Measurements from ENCODE around the gene SSPN. TPM values are rescaled to one million over a fixed set of nuclear protein-coding genes. Genes with fewer than 3 reads are reported as not detected.

SSPN gene
- total RNA-seq, 1 experiment from 2014 or later: 1.8 TPM

GRCh38 chr12:26187014-26187798 is 8.2 kb upstream of the SSPN start:
- Mint-ChIP-seq H3K4me3 (no peak overlapping the region), H3K27me3 (ENCODE audit: low read depth) (no peaks in the 10 kb centered on the region; the same call in 1 of the 2 replicates), H3K4me1 (peaks cover 10% of the 10 kb centered on the region), H3K9me3 (no peaks in the 10 kb centered on the region), H3K27ac (no peak overlapping the region), H3K36me3 (no peaks in the 10 kb centered on the region)
- peak; percentile 95 for ATAC-seq
- no peak for DNase-seq (ENCODE audit: low spot score)
- ChIA-PET CTCF (interaction anchor here (0.7 to 1.3 kb wide), 6 partner anchors 9 to 87 kb away, joined by 3 to 7 read pairs (median 3); partner anchors contain the start of genes BHLHE41 and SSPN), POLR2A (interaction anchor here (0.6 kb wide), 1 partner anchor 23 kb away, joined by 3 read pairs; no protein-coding TSS in a partner anchor)
- peak; percentile 76 for TF ChIP-seq ZNF317 (CRISPR knock-in tag; IDR thresholded peaks at IDR 0.05; ENCODE audit: borderline replicate concordance, low read depth)
- no peak for TF ChIP-seq ZNF396 (CRISPR knock-in tag; IDR thresholded peaks at IDR 0.05; ENCODE audit: borderline replicate concordance)

GRCh38 chr12:26188127-26188526 is 7.2 kb upstream of the SSPN start:
- POLR2A ChIA-PET: no interaction called here
- DNase-seq (ENCODE audit: low spot score): no peak
- no peaks in the 10 kb centered on the region for H3K9me3 Mint-ChIP-seq
- no peaks in the 10 kb centered on the region; the same call in 1 of the 2 replicates for H3K27me3 Mint-ChIP-seq (ENCODE audit: low read depth)
- H3K4me1 Mint-ChIP-seq: peaks cover 10% of the 10 kb centered on the region
- H3K27ac Mint-ChIP-seq: no peak overlapping the region
- H3K4me3 Mint-ChIP-seq: no peak overlapping the region
- ATAC-seq: no peak
- no peaks in the 10 kb centered on the region for H3K36me3 Mint-ChIP-seq
- CTCF ChIA-PET: no interaction called here
- TF ChIP-seq SOX15 (CRISPR knock-in tag; IDR thresholded peaks at IDR 0.05) (no peak), ZNF532 (CRISPR knock-in tag; IDR thresholded peaks at IDR 0.05; ENCODE audit: borderline replicate concordance) (no peak), FOXP1 (CRISPR knock-in tag; IDR thresholded peaks at IDR 0.05; ENCODE audit: borderline replicate concordance) (no peak), AFF4 (CRISPR knock-in tag; IDR thresholded peaks at IDR 0.05; ENCODE audit: borderline replicate concordance) (no peak), MAX (CRISPR knock-in tag; IDR thresholded peaks at IDR 0.05) (no peak), RORB (CRISPR knock-in tag; IDR thresholded peaks at IDR 0.05) (no peak), FOXP4 (CRISPR knock-in tag; IDR thresholded peaks at IDR 0.05) (no peak), ZNF416 (CRISPR knock-in tag; IDR thresholded peaks at IDR 0.05) (no peak), STAT6 (CRISPR knock-in tag; conservative IDR thresholded peaks at IDR 0.05; ENCODE audit: low read depth) (no peak), PRDM15 (CRISPR knock-in tag; IDR thresholded peaks at IDR 0.05) (no peak), ZNF138 (CRISPR knock-in tag; conservative IDR thresholded peaks at IDR 0.05) (no peak), ZNF219 (CRISPR knock-in tag; IDR thresholded peaks at IDR 0.05; ENCODE audit: borderline replicate concordance) (no peak), SMAD3 (CRISPR knock-in tag; IDR thresholded peaks at IDR 0.05; ENCODE audit: borderline replicate concordance) (no peak)
